ENCODE measurements around the gene APPL2. TPM values are rescaled to one million over a fixed set of nuclear protein-coding genes. Genes with fewer than 3 reads are reported as not detected.
A peak's percentile ranks its signal among the peaks of the same experiment; 100 is the strongest.

APPL2 gene, protein sequence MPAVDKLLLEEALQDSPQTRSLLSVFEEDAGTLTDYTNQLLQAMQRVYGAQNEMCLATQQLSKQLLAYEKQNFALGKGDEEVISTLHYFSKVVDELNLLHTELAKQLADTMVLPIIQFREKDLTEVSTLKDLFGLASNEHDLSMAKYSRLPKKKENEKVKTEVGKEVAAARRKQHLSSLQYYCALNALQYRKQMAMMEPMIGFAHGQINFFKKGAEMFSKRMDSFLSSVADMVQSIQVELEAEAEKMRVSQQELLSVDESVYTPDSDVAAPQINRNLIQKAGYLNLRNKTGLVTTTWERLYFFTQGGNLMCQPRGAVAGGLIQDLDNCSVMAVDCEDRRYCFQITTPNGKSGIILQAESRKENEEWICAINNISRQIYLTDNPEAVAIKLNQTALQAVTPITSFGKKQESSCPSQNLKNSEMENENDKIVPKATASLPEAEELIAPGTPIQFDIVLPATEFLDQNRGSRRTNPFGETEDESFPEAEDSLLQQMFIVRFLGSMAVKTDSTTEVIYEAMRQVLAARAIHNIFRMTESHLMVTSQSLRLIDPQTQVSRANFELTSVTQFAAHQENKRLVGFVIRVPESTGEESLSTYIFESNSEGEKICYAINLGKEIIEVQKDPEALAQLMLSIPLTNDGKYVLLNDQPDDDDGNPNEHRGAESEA
- 100 to 1,000 TPM in 1 of 5 donors, 10 to 100 TPM in 4; 43.4 to 407 (median 69.0) TPM for total RNA-seq
- polyA plus RNA-seq = 10 to 100 TPM; 15.9 to 39.0 (median 16.9) TPM
- long read RNA-seq, donor 1, partial matches to known transcripts = 0 of 1 reads
- long read RNA-seq, donor 1, other reads (novel, unspliced or antisense) = 0 of 1 reads
- long read RNA-seq, donor 2, partial matches to known transcripts = 0 of 3 reads
- long read RNA-seq, donor 2, other reads (novel, unspliced or antisense) = 0 of 3 reads
- long read RNA-seq, donor 3, partial matches to known transcripts = 0 of 2 reads
- long read RNA-seq, donor 3, other reads (novel, unspliced or antisense) = 0 of 2 reads
- long read RNA-seq, donor 4, partial matches to known transcripts = 0 of 1 reads
- long read RNA-seq, donor 4, other reads (novel, unspliced or antisense) = 0 of 1 reads
- long read RNA-seq, donor 5, partial matches to known transcripts = 0 of 5 reads
- long read RNA-seq, donor 5, other reads (novel, unspliced or antisense) = 0 of 5 reads
- long read RNA-seq, donor 6, transcript APPL2-201 (21 exons, 3,239 nt) = major isoform, 11 of 13 reads
- long read RNA-seq, donor 6, partial matches to known transcripts = 0 of 13 reads
- long read RNA-seq, donor 6, other reads (novel, unspliced or antisense) = 0 of 13 reads
- long read RNA-seq, donor 7, transcript APPL2-201 (21 exons, 3,239 nt) = major isoform, 9 of 10 reads
- long read RNA-seq, donor 7, partial matches to known transcripts = 0 of 10 reads
- long read RNA-seq, donor 7, other reads (novel, unspliced or antisense) = 0 of 10 reads
- long read RNA-seq, donor 8, partial matches to known transcripts = 0 of 5 reads
- long read RNA-seq, donor 8, other reads (novel, unspliced or antisense) = 0 of 5 reads
- long read RNA-seq, donor 9, partial matches to known transcripts = 0 of 1 reads
- long read RNA-seq, donor 9, other reads (novel, unspliced or antisense) = 0 of 1 reads
- long read RNA-seq, donor 10, partial matches to known transcripts = 0 of 3 reads
- long read RNA-seq, donor 10, other reads (novel, unspliced or antisense) = 0 of 3 reads

DNA sequence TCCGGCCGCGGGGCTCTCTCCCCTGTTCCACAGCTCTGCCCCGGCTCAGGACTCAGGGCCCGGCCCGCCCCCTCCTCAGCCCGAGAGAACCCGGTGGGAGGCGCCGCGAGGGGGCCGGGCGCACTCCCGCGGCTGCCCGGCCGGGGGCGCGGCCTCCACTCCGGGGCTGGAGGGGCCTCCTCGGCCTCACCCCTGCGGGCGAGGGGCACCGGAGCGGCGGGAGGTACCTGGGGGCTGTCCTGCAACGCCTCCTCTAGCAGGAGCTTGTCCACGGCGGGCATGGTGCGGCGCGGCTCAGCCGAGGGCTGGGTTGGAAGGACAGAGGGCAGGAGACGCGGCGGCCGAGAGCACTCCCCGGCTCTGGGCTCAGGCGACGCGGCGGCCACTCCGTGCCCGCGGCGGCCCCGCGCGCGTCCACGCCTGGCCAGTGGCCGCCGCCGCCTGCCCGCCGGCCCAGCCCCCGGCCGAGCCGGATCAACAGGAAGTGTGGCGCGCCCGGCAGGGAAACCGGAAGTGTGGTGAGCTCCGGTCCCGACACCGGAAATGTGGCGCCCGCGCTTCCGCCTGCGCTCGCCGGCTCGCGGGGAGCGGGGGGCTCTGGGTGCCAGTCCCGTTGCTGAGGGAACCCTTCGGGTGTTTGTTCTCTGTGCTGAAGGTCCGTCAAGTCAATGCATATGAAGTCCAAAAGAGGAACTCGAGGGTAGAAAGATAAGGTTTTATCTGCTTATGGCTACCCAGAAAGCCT lies at the start of gene APPL2:
Gene APPL2, minus strand, starts transcription at position 443 of the 745 bp plus-strand sequence. Its CDS starts 162 bp downstream, at position 281.
- Histone ChIP-seq H3K36me3 (peaks cover 0 to 5% (median 0%) of the 10 kb centered on the region in 4 donors), H3K4me1 (peaks cover 17 to 55% (median 48%) of the 10 kb centered on the region in 4 donors), H3K27me3 (no peaks in the 10 kb centered on the region), H3K9me3 (no peaks in the 10 kb centered on the region), H3K4me3 (peak within 1 kb of the TSS; percentile 76 to 95 (median 90)), H3K27ac (peak within 1 kb of the TSS; percentile 93 to 100 (median 97))
- DNase-seq = peak; percentile 91 to 97
- intact Hi-C loops (cut with DNase I; ENCODE audit: low total_unique reads) = no loop called here
- TF ChIP-seq, protein P1, sequence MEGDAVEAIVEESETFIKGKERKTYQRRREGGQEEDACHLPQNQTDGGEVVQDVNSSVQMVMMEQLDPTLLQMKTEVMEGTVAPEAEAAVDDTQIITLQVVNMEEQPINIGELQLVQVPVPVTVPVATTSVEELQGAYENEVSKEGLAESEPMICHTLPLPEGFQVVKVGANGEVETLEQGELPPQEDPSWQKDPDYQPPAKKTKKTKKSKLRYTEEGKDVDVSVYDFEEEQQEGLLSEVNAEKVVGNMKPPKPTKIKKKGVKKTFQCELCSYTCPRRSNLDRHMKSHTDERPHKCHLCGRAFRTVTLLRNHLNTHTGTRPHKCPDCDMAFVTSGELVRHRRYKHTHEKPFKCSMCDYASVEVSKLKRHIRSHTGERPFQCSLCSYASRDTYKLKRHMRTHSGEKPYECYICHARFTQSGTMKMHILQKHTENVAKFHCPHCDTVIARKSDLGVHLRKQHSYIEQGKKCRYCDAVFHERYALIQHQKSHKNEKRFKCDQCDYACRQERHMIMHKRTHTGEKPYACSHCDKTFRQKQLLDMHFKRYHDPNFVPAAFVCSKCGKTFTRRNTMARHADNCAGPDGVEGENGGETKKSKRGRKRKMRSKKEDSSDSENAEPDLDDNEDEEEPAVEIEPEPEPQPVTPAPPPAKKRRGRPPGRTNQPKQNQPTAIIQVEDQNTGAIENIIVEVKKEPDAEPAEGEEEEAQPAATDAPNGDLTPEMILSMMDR (IDR thresholded peaks at IDR 0.05) = peak in 4 of 7 experiments; percentile 9 to 58 (median 26)
- TF ChIP-seq EP300 (IDR thresholded peaks at IDR 0.05) = no peak
- peak in 1 of 4 donors; percentile 25 for TF ChIP-seq POLR2A (IDR thresholded peaks at IDR 0.05)
- peak; percentile 73 to 91 (median 76) for TF ChIP-seq POLR2AphosphoS5 (IDR thresholded peaks at IDR 0.05)
- 0 to 1% (median 0%) methylated on average over 20 to 80 of the region's 80 CpGs for WGBS, 5 donors

DNA sequence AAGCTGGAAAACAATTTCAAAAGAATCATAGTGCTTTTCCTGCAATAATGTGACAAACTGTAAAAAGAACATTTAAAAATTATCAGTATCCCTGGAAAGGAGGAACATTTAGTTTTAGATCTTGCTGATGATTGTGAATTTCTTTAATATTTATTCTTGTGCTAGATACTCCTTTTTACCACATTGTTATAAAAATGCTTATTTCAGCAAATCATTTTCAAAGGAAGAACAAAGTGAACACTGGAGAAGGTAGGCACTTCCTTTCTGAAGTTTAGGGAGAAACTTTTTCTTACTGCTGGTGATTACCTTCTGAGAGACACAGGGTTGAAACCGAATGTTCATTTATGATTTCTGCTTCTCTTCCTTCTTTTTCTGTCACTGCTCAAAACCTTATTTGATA lies 49.4 kb upstream of the APPL2 start:
- TF ChIP-seq POLR2A (IDR thresholded peaks at IDR 0.05) (no peak), POLR2AphosphoS5 (IDR thresholded peaks at IDR 0.05) (no peak), EP300 (IDR thresholded peaks at IDR 0.05) (no peak)
- TF ChIP-seq, protein P1 (IDR thresholded peaks at IDR 0.05) = no peak
- 82 to 92% (median 89%) methylated on average over 1 of the region's 1 CpG for WGBS, 5 donors
- no peak for DNase-seq
- Histone ChIP-seq H3K27me3 (peaks cover 0 to 5% (median 0%) of the 10 kb centered on the region in 3 donors), H3K36me3 (no peaks in the 10 kb centered on the region), H3K9me3 (no peaks in the 10 kb centered on the region), H3K4me3 (no peak overlapping the region), H3K27ac (no peak overlapping the region), H3K4me1 (peaks cover 5 to 27% (median 8%) of the 10 kb centered on the region in 4 donors)
- intact Hi-C loops (cut with DNase I; ENCODE audit: low total_unique reads) = no loop called here

DNA sequence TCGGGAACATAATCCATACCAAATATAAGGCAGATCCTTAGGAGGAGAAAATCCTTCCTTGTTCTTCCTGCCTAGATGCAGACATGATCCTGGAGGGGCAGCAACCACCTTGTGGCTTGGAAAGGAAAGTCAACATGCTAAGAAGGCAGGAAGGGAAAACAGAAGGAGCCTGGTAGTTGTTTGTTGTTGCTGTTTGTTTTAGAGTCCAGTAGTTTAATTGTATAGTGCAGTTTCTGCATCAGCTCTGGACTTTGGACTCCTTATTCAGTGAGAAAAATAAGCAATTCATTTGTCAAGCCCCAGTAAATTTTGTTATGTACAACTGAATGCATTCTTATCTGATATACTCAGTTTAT lies 45.7 kb upstream of the APPL2 start:
- peaks cover 15 to 46% (median 27%) of the 10 kb centered on the region in 4 donors for H3K4me1 ChIP-seq
- TF ChIP-seq, protein P1 (IDR thresholded peaks at IDR 0.05) = peak in 1 of 7 experiments; percentile 17
- TF ChIP-seq POLR2A (IDR thresholded peaks at IDR 0.05) = no peak
- peak in 1 of 3 donors; percentile 69 for TF ChIP-seq POLR2AphosphoS5 (IDR thresholded peaks at IDR 0.05)
- H3K4me3 ChIP-seq = no peak overlapping the region
- H3K27me3 ChIP-seq = no peaks in the 10 kb centered on the region
- no peaks in the 10 kb centered on the region for H3K9me3 ChIP-seq
- WGBS, 5 donors = 35 to 69% (median 46%) methylated on average over 1 of the region's 1 CpG
- no peaks in the 10 kb centered on the region for H3K36me3 ChIP-seq
- DNase-seq = peak; percentile 36 to 74
- peak overlapping the region; percentile 62 to 74 (median 70) for H3K27ac ChIP-seq
- intact Hi-C loops (cut with DNase I; ENCODE audit: low total_unique reads) = no loop called here

Measured in stomach (tissue), 19 donors.